B cell (primary cell): ENCODE results near the gene TRIP11. TPM values are rescaled to one million over a fixed set of nuclear protein-coding genes. Genes with fewer than 3 reads are reported as not detected.

ENCODE experiments used
- ATAC-seq: fragments of 200-7000 bp; cut with Tn5 transposase; one replicate; pipeline ENCODE4 v1.10.0; 2021; ENCODE audit warnings: low read depth, mild to moderate bottlenecking, moderate number of reproducible peaks, moderate library complexity
- CTCF ChIA-PET: fragments of 350-600 bp; sonication (Branson Sonifier 250); formaldehyde crosslinking; loops from one replicate; lab custom pipeline; 2021; ENCODE audit warnings: antibody characterized with exemption, inconsistent platforms; lab: Charles Lee
- POLR2A ChIA-PET: fragments of 350-600 bp; sonication (Branson Sonifier 250); formaldehyde crosslinking; loops from one replicate; lab custom pipeline; 2021; ENCODE audit warnings: antibody characterized with exemption; lab: Charles Lee
- DNase-seq: peaks from one replicate; pipeline ENCODE4 v3.0.0; 2013
- H2AFZ ChIP-seq: 2 replicates; pipeline ENCODE4 v1.6.1; 2012; ENCODE audit warnings: mild to moderate bottlenecking, low read depth, low read length; ENCODE audit not compliant: insufficient read depth, poor library complexity, severe bottlenecking
- H3K27ac ChIP-seq, 2 donors: 1 replicate in 1 of 2; 2 replicates in 1 of 2; pipeline ENCODE4 v1.5.1; 2012 to 2013; ENCODE audit warnings: low read length in 2 of 2, mild to moderate bottlenecking in 2 of 2, moderate library complexity in 1 of 2
- H3K27me3 ChIP-seq, 4 experiments: fragments of 200-600 bp in 1 of 4; sonication (generic) in 1 of 4; replicated peaks in 1 of 4; 1 replicate in 2 of 4; 2 replicates in 2 of 4; pipeline versions ENCODE4 v1.6.1 to v1.7.0; 2013 to 2016; ENCODE audit warnings: low read length in 3 of 4, mild to moderate bottlenecking in 2 of 4, mixed read lengths in 1 of 4, moderate library complexity in 1 of 4; ENCODE audit not compliant: insufficient read depth in 4 of 4, control insufficient read depth in 3 of 4; ENCODE audit errors: control extremely low read depth in 1 of 4
- H3K36me3 ChIP-seq, 2 experiments: replicated peaks in 1 of 2; 1 replicate in 1 of 2; 2 replicates in 1 of 2; pipeline versions ENCODE4 v1.6.1 to v1.7.1; 2013; ENCODE audit warnings: low read length in 1 of 2; ENCODE audit not compliant: insufficient read depth in 2 of 2, control insufficient read depth in 1 of 2; ENCODE audit errors: control extremely low read depth in 1 of 2, extremely low read depth in 1 of 2
- H3K4me1 ChIP-seq, 2 donors: fragments of 200-600 bp in 1 of 2; sonication (generic) in 1 of 2; 1 replicate in 1 of 2; 2 replicates in 1 of 2; pipeline versions ENCODE4 v1.5.1 to v1.6.1; 2013 to 2017; ENCODE audit warnings: low read length in 2 of 2; ENCODE audit not compliant: control insufficient read depth in 2 of 2, insufficient read depth in 2 of 2
- H3K4me2 ChIP-seq: replicated peaks from 2 replicates; pipeline ENCODE3; 2012; ENCODE audit warnings: mild to moderate bottlenecking, low read depth, low read length; ENCODE audit not compliant: poor library complexity, severe bottlenecking
- H3K4me3 ChIP-seq, 5 experiments: fragments of 200-600 bp in 1 of 5; sonication (generic) in 1 of 5; 1 replicate in 3 of 5; 2 replicates in 2 of 5; pipeline versions ENCODE4 v1.5.1 to v1.7.0; 2011 to 2016; ENCODE audit warnings: low read length in 4 of 5, mild to moderate bottlenecking in 4 of 5, low read depth in 2 of 5, control low read depth in 1 of 5, moderate library complexity in 1 of 5; ENCODE audit not compliant: insufficient read depth in 1 of 5; ENCODE audit errors: control extremely low read depth in 1 of 5, extremely low read depth in 1 of 5
- H3K79me2 ChIP-seq: fragments of 200-600 bp; sonication (generic); one replicate; pipeline ENCODE4 v1.6.0; 2016; ENCODE audit warnings: low read length; ENCODE audit not compliant: control insufficient read depth, insufficient read depth
- H3K9ac ChIP-seq: fragments of 200-600 bp; sonication (generic); 2 replicates; pipeline ENCODE4 v1.6.1; 2017; ENCODE audit warnings: mild to moderate bottlenecking, low read length, moderate library complexity
- H3K9me3 ChIP-seq, 3 donors: one replicate each; pipeline versions ENCODE4 v1.6.1 to v1.7.1; 2013; ENCODE audit warnings: low read length in 2 of 3; ENCODE audit not compliant: control insufficient read depth in 2 of 3, insufficient read depth in 1 of 3; ENCODE audit errors: control extremely low read depth in 1 of 3
- H4K20me1 ChIP-seq: 2 replicates; pipeline ENCODE4 v1.6.0; 2012; ENCODE audit warnings: mild to moderate bottlenecking, low read length; ENCODE audit not compliant: insufficient read depth, control insufficient read depth, poor library complexity, severe bottlenecking
- H3K27ac Mint-ChIP-seq: one replicate; pipeline ENCODE4 v1.8.0; 2021; ENCODE audit warnings: mixed read lengths
- H3K27me3 Mint-ChIP-seq: one replicate; pipeline ENCODE4 v1.8.0; 2021; ENCODE audit warnings: mixed read lengths
- H3K4me1 Mint-ChIP-seq: one replicate; pipeline ENCODE4 v1.8.0; 2021; ENCODE audit warnings: mixed read lengths
- H3K4me3 Mint-ChIP-seq: one replicate; pipeline ENCODE4 v1.8.0; 2021; ENCODE audit warnings: mixed read lengths
- H3K9me3 Mint-ChIP-seq: one replicate; pipeline ENCODE4 v1.8.0; 2022; ENCODE audit warnings: mixed read lengths; ENCODE audit not compliant: insufficient read depth
- CTCF ChIP-seq: fragments of 200-600 bp; IDR thresholded peaks from one replicate; pipeline ENCODE4 v1.8.0; 2022; ENCODE audit warnings: antibody characterized with exemption, mild to moderate bottlenecking
- EZH2 ChIP-seq: IDR thresholded peaks from 2 replicates; pipeline ENCODE4 v1.6.1; 2012; ENCODE audit warnings: borderline replicate concordance, low read depth, mild to moderate bottlenecking, moderate library complexity, low read length; ENCODE audit not compliant: insufficient read depth, poor library complexity, severe bottlenecking
- WGBS: methylation state at CpG from one replicate; pipeline ENCODE4 v1.1.5; 2013; ENCODE audit warnings: missing lambda C conversion rate; ENCODE audit not compliant: insufficient coverage; 5-methylcytosine and 5-hydroxymethylcytosine counted together
- intact Hi-C: fragments of 100-400 bp; cut with micrococcal nuclease; formaldehyde crosslinking; loops from one replicate; pipeline ENCODE4 v1.10.0; 2022
- polyA plus RNA-seq: library from polyadenylated mRNA; depleted of rRNA; stranded (reverse); fragments of >200 nt; gene quantifications from 2 replicates; pipeline ENCODE4 v1.2.3, GENCODE V29; 2012
- total RNA-seq, 2 donors: library from RNA; stranded (reverse); fragments of 120-200 nt in 1 of 2; gene quantifications; 1 replicate in 1 of 2; 2 replicates in 1 of 2; pipeline versions ENCODE4 v1.2.3 to v1.2.4, GENCODE V29; 2013 to 2022

The TRIP11 gene
- total and polyA plus RNA-seq, 2 donors (not counting 1 experiment from before 2014, with no cell fraction given), result 6.4 to 62.2 TPM

GRCh38 chr14:92041203-92041602 lies 1.3 kb upstream of the TRIP11 start:
- intact Hi-C loops, result no loop called here
- peak overlapping the region; percentile 88 for H3K9ac ChIP-seq
- Mint-ChIP-seq H3K4me3 (peak overlapping the region; percentile 58), H3K4me1 (peaks cover 37% of the 10 kb centered on the region), H3K9me3 (no peaks in the 10 kb centered on the region), H3K27ac (no peak overlapping the region), H3K27me3 (no peaks in the 10 kb centered on the region)
- CTCF ChIA-PET, result interaction anchor here (1.1 to 2.5 kb wide), 2 partner anchors 9 to 66 kb away, joined by 4 to 19 read pairs; partner anchors contain the start of gene ATXN3
- H3K9me3 ChIP-seq, result peaks cover 0 to 5% (median 0%) of the 10 kb centered on the region in 3 donors
- DNase-seq, result no peak
- peaks cover 8% of the 10 kb centered on the region for H4K20me1 ChIP-seq
- H3K4me3 ChIP-seq, result peak overlapping the region in 1 of 5 experiments; percentile 90
- peak overlapping the region; percentile 88 for H3K4me2 ChIP-seq
- no peak for ATAC-seq
- WGBS, result 97% methylated on average over 5 of the region's 10 CpGs
- no peaks in the 10 kb centered on the region for H3K27me3 ChIP-seq
- POLR2A ChIA-PET, result interaction anchor here (2.0 kb wide), 1 partner anchor 65 kb away, joined by 15 read pairs; the partner anchor contains the start of gene ATXN3
- no peak overlapping the region for H2AFZ ChIP-seq
- no peak overlapping the region for H3K27ac ChIP-seq
- no peak for TF ChIP-seq EZH2
- TF ChIP-seq CTCF, result no peak
- peaks cover 56% of the 10 kb centered on the region for H3K79me2 ChIP-seq
- H3K36me3 ChIP-seq, result no peaks in the 10 kb centered on the region
- peaks cover 19 to 24% of the 10 kb centered on the region in 2 donors for H3K4me1 ChIP-seq

GRCh38 chr14:92040431-92041051 lies 682 bp upstream of the TRIP11 start:
- peak overlapping the region; percentile 88 for H3K9ac ChIP-seq
- no peaks in the 10 kb centered on the region for H3K27me3 ChIP-seq
- Mint-ChIP-seq H3K27ac (peak overlapping the region; percentile 94), H3K9me3 (no peaks in the 10 kb centered on the region), H3K4me3 (peak overlapping the region; percentile 93), H3K4me1 (peaks cover 40% of the 10 kb centered on the region), H3K27me3 (no peaks in the 10 kb centered on the region)
- peaks cover 8% of the 10 kb centered on the region for H4K20me1 ChIP-seq
- no peaks in the 10 kb centered on the region for H3K9me3 ChIP-seq
- H3K4me2 ChIP-seq, result peak overlapping the region; percentile 88
- CTCF ChIA-PET, result interaction anchor here (0.5 to 2.5 kb wide), 5 partner anchors 10 to 1162 kb away, joined by 3 to 19 read pairs (median 4); partner anchors contain the start of genes ATXN3 and NDUFB1
- H3K36me3 ChIP-seq, result no peaks in the 10 kb centered on the region
- POLR2A ChIA-PET, result interaction anchor here (0.6 to 2.0 kb wide), 8 partner anchors 66 to 1165 kb away, joined by 3 to 15 read pairs (median 4); partner anchors contain the start of genes ATXN3, CPSF2, GOLGA5 and NDUFB1
- 0% methylated on average over 7 of the region's 13 CpGs for WGBS
- no peak for TF ChIP-seq CTCF
- no peak for TF ChIP-seq EZH2
- peaks cover 19 to 24% of the 10 kb centered on the region in 2 donors for H3K4me1 ChIP-seq
- peak overlapping the region; percentile 85 to 93 for H3K27ac ChIP-seq
- DNase-seq, result no peak
- intact Hi-C loops, result loop anchor here (1.0 kb wide), 2 partner anchors 66 to 81 kb away; partner anchors contain the start of genes ATXN3, CPSF2 and NDUFB1
- H2AFZ ChIP-seq, result peak overlapping the region; percentile 90
- H3K79me2 ChIP-seq, result peaks cover 62% of the 10 kb centered on the region
- ATAC-seq, result no peak
- H3K4me3 ChIP-seq, result peak overlapping the region; percentile 66 to 90 (median 87)
